ENCODE results near the gene TRMT1.

The TRMT1 gene

DNA sequence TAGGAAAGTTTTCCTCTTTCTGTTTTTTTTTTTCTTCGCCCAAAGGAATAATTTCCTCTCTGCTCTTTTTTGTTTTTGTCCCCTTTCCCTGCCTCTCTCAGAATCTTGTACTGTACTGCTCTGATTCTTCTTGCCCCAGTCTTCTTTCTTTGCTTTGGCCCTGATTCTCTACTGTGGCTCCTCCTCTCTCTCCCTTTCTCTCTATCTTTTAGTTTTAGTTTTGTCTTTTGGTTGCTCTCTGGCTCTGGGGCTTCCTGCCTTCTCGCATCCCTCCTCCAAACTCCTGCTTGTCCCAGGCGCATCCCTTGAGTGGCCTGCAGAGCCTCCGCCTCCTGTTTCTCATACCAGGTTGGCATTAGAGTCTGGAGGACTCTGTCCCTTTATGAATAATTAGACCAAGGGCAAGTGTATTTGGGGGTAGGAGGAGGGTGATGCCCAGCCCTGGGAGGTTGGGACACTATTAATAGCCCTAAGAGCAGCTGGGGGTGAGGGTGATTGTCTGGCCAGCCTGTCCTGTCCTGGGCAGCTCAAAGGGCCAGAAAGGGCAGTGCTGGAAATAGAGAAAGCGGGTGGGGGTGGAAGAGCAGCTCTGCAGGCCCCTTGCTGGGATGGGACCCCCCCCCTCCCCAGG, 53.0 kb downstream of the TRMT1 start:
- TF ChIP-seq, protein P1, sequence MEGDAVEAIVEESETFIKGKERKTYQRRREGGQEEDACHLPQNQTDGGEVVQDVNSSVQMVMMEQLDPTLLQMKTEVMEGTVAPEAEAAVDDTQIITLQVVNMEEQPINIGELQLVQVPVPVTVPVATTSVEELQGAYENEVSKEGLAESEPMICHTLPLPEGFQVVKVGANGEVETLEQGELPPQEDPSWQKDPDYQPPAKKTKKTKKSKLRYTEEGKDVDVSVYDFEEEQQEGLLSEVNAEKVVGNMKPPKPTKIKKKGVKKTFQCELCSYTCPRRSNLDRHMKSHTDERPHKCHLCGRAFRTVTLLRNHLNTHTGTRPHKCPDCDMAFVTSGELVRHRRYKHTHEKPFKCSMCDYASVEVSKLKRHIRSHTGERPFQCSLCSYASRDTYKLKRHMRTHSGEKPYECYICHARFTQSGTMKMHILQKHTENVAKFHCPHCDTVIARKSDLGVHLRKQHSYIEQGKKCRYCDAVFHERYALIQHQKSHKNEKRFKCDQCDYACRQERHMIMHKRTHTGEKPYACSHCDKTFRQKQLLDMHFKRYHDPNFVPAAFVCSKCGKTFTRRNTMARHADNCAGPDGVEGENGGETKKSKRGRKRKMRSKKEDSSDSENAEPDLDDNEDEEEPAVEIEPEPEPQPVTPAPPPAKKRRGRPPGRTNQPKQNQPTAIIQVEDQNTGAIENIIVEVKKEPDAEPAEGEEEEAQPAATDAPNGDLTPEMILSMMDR (conservative IDR thresholded peaks at IDR 0.05; ENCODE audit: low read depth) = no peak
- no peak for DNase-seq (ENCODE audit: low spot score)
- ChIA-PET CTCF (interaction anchor here (0.6 to 2.0 kb wide), 3 partner anchors 54 to 578 kb away, joined by 3 to 6 read pairs (median 4); no protein-coding TSS in a partner anchor), POLR2A (ENCODE audit: low non-redundant PET) (interaction anchor here (0.6 kb wide), 1 partner anchor 335 kb away, joined by 4 read pairs; no protein-coding TSS in a partner anchor)
- peak overlapping the region; percentile 44 for H3K27ac ChIP-seq

DNA sequence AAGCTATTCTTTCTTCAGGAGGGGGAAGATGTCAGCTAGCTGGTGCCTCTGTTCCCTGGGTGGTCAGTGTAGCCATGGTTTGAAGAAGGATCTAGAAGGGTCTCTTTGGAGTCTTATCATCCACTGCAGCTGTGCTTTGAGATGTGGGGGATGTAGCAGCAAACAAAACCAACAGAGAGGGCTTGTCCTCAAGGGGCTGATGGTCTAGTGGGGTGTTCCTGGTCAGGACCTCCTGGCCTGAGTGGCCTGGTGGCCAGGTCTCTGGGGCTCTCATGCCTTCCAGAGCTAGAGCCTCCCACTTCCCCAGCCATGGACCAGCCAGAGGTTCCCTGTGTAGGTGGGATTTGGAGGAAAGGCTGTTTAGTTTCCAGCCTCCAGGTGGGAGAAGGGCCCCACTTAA, 54.2 kb downstream of the TRMT1 start:
- CTCF ChIA-PET = interaction anchor here (0.7 to 3.4 kb wide), 7 partner anchors 11 to 97 kb away, joined by 3 to 31 read pairs (median 12); no protein-coding TSS in a partner anchor
- peak overlapping the region; percentile 100 for H3K27ac ChIP-seq
- TF ChIP-seq, protein P1 (conservative IDR thresholded peaks at IDR 0.05; ENCODE audit: low read depth) = no peak
- no peak for DNase-seq (ENCODE audit: low spot score)
- POLR2A ChIA-PET (ENCODE audit: low non-redundant PET) = no interaction called here

DNA sequence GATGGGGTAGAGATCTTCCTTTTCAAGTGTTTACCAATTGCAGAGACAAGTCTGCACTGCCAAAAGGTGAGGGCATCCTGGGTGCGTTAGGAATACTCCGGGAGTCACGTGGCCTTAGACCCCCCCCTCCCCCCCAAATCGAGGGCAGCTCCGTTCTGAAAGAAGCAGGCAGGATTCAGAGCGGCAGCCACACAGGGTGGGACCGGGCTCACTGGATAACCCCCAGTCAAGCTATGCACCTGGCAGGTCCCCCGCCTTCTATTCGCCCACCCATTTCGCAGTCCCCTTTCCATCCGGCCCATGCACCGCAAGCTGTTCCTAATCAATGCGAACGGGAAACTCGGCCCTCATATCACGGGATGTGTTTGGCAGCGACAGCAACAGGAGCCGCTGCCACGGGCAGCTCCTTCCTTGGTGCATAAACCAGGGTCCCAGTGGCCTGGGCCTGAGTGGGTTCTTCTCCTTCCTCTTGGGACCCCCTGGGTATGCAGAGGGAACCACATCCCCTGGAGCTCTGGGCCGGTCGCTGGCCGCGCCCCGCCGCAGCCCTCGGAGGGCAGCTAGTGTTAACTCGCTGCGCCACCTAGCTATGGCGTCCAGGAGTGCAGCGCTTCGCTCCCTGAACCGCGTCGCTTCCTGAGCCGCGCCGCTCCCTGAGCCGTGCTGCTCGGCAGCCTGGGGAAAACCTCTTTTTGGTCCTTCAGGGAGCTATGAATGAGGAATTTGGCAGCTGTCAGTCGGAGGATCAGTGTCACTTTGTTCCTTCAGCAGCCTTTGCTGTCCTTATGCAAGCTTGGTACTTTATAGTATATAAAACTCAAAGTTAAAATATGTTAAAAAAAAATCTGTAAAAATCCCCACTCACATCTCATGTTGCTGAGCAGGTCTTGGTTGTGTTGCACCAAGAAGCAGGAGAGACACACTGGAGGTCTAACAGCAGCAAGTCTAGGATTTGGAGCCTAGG, 55.3 kb downstream of the TRMT1 start:
- peak overlapping the region; percentile 100 for H3K27ac ChIP-seq
- ChIA-PET CTCF (interaction anchor here (0.5 to 3.4 kb wide), 33 partner anchors 9 to 722 kb away, joined by 3 to 31 read pairs (median 6); no protein-coding TSS in a partner anchor), POLR2A (ENCODE audit: low non-redundant PET) (interaction anchor here (0.5 to 0.6 kb wide), 2 partner anchors 38 to 188 kb away, joined by 3 to 4 read pairs; no protein-coding TSS in a partner anchor)
- peak; percentile 81 for DNase-seq (ENCODE audit: low spot score)
- TF ChIP-seq, protein P1 (conservative IDR thresholded peaks at IDR 0.05; ENCODE audit: low read depth) = peak; percentile 95

DNA sequence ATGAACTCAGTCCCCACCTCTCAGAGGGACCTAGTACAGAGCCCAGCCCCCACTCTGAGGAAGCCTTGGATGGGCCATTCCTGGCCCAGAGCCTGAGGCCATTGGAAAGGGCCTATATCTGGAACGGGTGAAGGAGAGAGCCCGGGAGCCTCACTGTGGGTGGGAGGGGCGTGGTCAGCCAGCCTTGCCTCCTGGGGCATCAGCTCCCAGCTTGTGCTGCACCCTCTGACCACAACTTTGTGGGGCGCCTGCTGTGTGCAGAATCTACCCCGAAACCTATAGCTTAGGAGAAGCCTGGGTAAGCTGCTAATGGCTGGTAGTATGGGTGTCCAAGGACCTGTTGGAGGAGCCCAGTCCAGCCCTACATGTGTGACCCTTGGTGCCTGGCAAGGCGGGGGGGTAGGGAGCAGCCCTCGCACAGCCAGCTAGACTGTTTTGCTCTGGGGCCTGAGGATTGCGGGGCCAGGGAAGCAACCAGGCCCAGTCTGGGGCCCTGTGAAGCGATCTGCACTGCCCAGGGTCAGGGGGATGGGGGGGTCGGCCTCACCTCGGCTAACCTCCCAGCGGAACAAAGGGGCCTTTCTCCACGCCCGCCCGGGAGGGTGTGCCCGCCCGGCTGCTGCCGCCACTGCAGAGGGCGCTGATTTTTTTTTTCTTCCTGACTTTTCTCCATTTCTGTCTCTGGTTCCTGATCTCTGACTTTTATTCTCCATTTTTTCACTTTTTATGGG, 56.1 kb downstream of the TRMT1 start:
- peak overlapping the region; percentile 100 for H3K27ac ChIP-seq
- TF ChIP-seq, protein P1 (conservative IDR thresholded peaks at IDR 0.05; ENCODE audit: low read depth) = no peak
- ChIA-PET CTCF (interaction anchor here (0.6 to 3.4 kb wide), 26 partner anchors 9 to 95 kb away, joined by 3 to 31 read pairs (median 7); no protein-coding TSS in a partner anchor), POLR2A (ENCODE audit: low non-redundant PET) (no interaction called here)
- DNase-seq (ENCODE audit: low spot score) = no peak

DNA sequence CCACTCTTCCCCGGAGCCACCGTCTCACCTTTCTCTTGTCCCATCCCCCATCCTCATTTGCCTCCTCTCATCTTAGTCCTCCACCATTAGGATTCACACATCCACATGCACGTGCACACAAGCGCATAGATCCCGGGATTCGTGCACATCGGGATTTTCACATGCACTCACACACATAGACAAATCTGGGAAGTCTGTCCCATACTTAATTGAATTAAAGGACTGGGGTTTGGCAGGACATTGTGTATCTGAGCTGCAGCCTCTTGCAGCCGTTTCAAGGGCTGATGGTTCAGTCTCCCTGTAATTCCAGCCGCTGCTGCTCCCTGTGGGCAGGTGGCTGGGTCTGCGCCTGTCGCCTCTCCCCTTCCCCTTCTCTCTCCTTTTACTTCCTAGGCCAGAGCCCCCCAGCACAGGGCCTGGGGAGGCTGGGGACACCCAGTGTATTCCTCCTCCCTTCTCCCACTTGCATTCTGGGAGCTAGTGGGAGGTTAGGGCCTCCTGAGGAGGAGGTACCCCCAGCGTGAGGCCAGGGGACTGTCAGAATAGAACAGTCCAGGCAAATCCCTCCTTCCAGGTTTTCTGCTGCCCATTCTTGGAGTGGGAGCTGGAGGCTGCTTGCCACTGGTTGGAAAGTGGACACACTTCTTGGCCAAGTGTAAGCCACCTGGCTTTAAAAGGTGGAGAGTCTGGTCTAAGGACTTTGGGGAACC, 57.4 kb downstream of the TRMT1 start:
- peak overlapping the region; percentile 100 for H3K27ac ChIP-seq
- POLR2A ChIA-PET (ENCODE audit: low non-redundant PET) = no interaction called here
- DNase-seq (ENCODE audit: low spot score) = no peak

More for the DNA sequence above, 57.4 kb downstream of the TRMT1 start:
- CTCF ChIA-PET = interaction anchor here (0.5 to 3.4 kb wide), 6 partner anchors 12 to 219 kb away, joined by 3 to 31 read pairs (median 10); no protein-coding TSS in a partner anchor
- TF ChIP-seq, protein P1 (conservative IDR thresholded peaks at IDR 0.05; ENCODE audit: low read depth) = no peak

All from RWPE1 (cell line).